ENCODE results near the gene MYO5B.

Gene MYO5B

DNA sequence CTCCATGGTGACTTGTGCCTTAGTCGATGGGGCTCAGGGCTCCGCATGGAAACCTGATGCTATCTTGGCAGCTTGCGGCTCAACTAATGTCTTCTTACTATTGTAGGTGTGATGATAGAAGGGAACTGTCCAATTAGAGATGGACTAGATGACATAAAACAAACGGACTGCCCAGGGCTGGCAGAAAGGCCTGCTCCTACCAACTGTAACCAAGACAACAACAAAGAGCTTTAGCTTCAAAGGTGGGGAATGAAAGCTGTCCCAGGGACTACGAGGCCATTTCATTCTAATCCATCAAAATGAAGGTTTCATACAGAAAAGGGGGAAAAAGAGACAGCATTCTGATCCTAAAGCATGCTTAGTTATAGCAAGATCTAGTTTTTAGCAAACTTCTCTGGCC, 194.7 kb downstream of the MYO5B start:
- H3K27ac ChIP-seq = no peak overlapping the region
- TF ChIP-seq, protein P1, sequence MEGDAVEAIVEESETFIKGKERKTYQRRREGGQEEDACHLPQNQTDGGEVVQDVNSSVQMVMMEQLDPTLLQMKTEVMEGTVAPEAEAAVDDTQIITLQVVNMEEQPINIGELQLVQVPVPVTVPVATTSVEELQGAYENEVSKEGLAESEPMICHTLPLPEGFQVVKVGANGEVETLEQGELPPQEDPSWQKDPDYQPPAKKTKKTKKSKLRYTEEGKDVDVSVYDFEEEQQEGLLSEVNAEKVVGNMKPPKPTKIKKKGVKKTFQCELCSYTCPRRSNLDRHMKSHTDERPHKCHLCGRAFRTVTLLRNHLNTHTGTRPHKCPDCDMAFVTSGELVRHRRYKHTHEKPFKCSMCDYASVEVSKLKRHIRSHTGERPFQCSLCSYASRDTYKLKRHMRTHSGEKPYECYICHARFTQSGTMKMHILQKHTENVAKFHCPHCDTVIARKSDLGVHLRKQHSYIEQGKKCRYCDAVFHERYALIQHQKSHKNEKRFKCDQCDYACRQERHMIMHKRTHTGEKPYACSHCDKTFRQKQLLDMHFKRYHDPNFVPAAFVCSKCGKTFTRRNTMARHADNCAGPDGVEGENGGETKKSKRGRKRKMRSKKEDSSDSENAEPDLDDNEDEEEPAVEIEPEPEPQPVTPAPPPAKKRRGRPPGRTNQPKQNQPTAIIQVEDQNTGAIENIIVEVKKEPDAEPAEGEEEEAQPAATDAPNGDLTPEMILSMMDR (conservative IDR thresholded peaks at IDR 0.05) = no peak

DNA sequence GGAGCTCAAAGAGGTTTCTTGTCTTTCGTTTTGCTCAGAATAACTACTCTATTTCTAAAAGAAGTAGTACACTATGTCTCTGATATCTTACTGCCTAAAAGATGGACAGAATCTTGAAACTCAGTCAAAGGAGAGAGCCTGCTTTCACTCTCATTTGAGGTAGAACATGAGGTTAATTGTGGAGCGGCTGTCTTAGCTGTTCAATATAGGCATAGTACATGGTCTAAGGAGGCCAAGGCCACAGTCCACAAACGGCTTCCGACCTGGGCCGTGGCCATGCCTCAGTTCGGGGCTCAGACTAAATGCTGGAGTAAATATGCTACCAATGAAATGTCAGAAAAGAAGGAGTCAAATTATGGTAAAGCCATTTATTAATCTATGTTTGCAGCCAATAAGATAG, 195.8 kb downstream of the MYO5B start:
- TF ChIP-seq, protein P1 (conservative IDR thresholded peaks at IDR 0.05) = no peak

DNA sequence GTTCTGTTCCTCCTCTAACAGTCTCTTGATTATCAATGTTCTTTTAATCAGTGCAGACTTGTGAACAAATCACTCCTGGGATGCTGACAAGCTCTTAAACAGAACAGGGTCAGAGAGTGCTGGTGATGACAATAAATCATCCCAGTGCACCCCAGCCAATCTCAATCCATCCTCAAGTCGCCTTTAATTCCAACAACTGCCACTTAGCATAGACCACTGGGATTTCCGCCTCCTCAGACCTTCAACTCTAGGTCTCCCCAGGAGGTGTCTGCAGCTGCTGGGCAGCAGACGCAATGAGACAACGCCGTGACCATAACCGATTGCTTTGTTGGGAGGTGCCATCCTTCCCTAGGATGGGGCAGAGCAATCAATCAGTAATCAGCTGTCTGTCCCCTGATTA, 197.4 kb downstream of the MYO5B start:
- H3K27ac ChIP-seq = no peak overlapping the region
- TF ChIP-seq, protein P1 (conservative IDR thresholded peaks at IDR 0.05) = no peak

More for the DNA sequence above, 195.8 kb downstream of the MYO5B start:
- no peak overlapping the region for H3K27ac ChIP-seq

DNA sequence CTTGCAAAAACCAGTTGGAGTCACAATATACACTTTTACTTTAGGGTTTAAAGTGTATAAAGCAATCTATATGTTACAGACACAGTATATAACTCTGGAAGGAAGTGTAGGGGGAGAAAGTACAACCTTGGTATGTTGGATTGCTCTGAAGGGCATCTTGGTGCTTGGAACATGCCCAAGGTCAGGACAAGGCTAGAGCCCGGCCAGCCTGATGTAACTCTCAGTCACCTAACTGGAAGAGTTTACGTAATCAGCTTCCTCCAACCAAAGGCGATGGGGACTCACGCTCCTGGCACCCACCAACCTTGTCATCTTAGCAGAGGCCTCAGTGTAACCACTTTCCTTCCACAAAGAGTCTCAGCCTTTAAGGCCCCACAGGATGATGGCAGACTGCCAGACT, 200.5 kb downstream of the MYO5B start:
- TF ChIP-seq, protein P1 (conservative IDR thresholded peaks at IDR 0.05) = no peak
- no peak overlapping the region for H3K27ac ChIP-seq

DNA sequence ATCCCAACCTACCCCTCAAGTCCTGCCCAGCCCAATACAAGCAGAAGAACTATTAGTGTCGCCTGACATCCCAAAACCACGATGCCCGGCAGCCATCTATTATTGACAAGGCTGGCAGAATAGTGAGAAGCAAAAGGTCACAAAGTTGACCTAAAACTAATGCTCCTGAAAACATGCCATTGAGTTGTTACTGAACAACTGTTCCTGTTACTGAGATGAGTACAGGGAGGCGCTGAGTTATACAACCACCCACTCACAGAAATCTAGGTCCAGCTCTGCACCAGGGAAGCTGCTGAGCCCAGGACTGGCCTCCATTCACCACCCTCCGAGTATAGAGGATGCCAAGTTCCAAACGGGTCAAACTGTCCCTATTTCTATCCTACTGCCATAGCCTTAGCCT, 201.6 kb downstream of the MYO5B start:
- H3K27ac ChIP-seq = no peak overlapping the region
- TF ChIP-seq, protein P1 (conservative IDR thresholded peaks at IDR 0.05) = no peak

DNA sequence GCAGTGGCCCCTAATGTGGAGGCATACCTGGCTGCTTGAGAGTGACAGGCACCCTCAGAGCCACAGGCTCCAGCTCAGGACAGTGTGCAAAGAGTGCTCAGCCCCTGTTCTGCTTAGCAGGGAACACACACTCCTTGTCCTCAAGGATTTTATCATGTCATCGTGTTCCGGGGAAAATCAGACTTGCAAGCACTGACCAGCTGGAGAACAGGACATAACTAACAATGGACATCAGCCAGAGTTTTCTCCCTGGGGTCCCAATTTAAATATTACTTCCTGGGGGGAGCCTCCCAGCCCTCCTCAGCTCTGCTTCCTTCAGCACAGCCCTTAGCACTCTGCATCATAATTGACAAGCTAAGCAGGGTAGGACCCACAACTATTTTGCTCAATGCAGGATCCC, 206.2 kb downstream of the MYO5B start:
- TF ChIP-seq, protein P1 (conservative IDR thresholded peaks at IDR 0.05) = no peak

DNA sequence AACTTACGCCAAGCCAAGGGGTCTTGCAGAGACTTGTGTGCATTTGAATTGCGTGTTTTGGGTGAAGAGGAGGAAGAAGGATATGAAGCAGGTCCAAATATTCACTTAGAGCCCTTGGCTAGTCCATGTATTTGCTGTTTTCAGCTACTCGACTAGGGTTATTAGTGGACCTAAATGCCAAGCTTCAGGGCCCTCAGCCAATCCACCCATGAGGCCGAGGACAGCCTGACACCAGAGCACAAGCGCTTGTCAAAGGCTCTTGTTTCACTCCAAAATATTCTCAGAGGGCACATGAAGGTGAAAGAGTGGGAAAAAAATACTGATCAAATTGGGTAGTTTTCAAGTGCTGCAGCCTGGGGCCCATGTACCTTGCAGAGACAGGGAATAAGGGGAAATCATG, 206.8 kb downstream of the MYO5B start:
- H3K27ac ChIP-seq = no peak overlapping the region
- TF ChIP-seq, protein P1 (conservative IDR thresholded peaks at IDR 0.05) = no peak

More for the DNA sequence above, 206.2 kb downstream of the MYO5B start:
- H3K27ac ChIP-seq = no peak overlapping the region

DNA sequence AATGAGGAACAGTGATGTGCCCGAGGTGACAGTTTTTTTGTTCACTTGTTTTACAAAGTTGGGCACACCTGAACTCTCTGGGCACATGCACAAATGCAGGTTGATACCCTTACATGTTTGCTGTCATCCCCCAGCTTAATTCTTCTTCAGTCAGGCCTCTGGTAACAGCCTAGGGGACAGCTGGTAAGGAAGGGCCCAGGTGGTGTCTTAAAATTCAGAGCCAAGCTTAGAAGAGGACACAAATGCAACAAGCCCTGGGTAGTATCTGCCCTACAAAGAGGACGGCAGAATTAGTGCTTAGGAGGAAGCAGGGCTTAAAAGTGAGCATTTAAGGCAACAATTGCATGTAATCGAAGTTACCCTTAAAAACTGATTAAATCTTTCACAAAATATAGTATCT, 209.7 kb downstream of the MYO5B start:
- TF ChIP-seq, protein P1 (conservative IDR thresholded peaks at IDR 0.05) = no peak
- H3K27ac ChIP-seq = no peak overlapping the region

Measured in VCaP (cell line).